K562 (cell line): Measurements from ENCODE around the gene TLE6. TPM values are rescaled to one million over a fixed set of nuclear protein-coding genes. Genes with fewer than 3 reads are reported as not detected.
A peak's percentile ranks its signal among the peaks of the same experiment; 100 is the strongest.

Source experiments
- ATAC-seq: fragments of 200-7000 bp; cut with Tn5 transposase; 3 replicates; pipeline ENCODE4 v1.9.1; 2020; ENCODE audit warnings: moderate library complexity
- BruUV-seq: library from RNA; stranded (reverse); fragments of 400-500 nt; replicated peaks from 2 replicates; lab custom pipeline; 2021; lab: Mats Ljungman, UMichigan
- CTCF ChIA-PET: fragments of 300-600 bp; formaldehyde crosslinking; extraction: SDS; loops from one replicate; lab custom pipeline; 2021; ENCODE audit warnings: low intra/inter-chr PET ratio; lab: Yijun Ruan, JAX
- POLR2A ChIA-PET: fragments of 300-600, 350-650 bp; sonication (Branson Sonifier 250); formaldehyde crosslinking; extraction: SDS; loops from one replicate; lab custom pipeline; 2021; ENCODE audit warnings: antibody characterized with exemption, inconsistent platforms; lab: Yijun Ruan, JAX
- DNase-seq, 4 experiments: peaks; one replicate each; pipeline versions ENCODE4 v3.0.0 to v3.0.0-alpha.2; 2011 to 2018; ENCODE audit warnings: low spot score in 3 of 4, mixed read lengths in 3 of 4; ENCODE audit errors: extremely low read depth in 1 of 4
- FAIRE-seq: peaks from 2 replicates; lab custom pipeline; 2011; peaks lifted over from hg19 to GRCh38; lab: Jason Lieb, UNC
- H2AFZ ChIP-seq: 2 replicates; pipeline ENCODE4 v1.6.0; 2011; ENCODE audit warnings: low read depth, low read length, control low read depth, inconsistent platforms
- H3K27ac ChIP-seq: fragments of 200-600 bp; 3 replicates; pipeline ENCODE4 v1.8.0; 2011; ENCODE audit warnings: low read depth, mild to moderate bottlenecking, control low read depth, inconsistent platforms, low read length, moderate library complexity, mixed read lengths; ENCODE audit errors: extremely low read depth
- H3K27me3 ChIP-seq, 2 experiments: fragments of 300-600 bp in 1 of 2; 2 replicates in 1 of 2; 3 replicates in 1 of 2; pipeline versions ENCODE4 v1.6.0 to v1.8.0; 2011; ENCODE audit warnings: inconsistent platforms in 2 of 2, low read length in 2 of 2, mild to moderate bottlenecking in 1 of 2, mixed read lengths in 1 of 2, moderate library complexity in 1 of 2; ENCODE audit not compliant: control insufficient read depth in 2 of 2, insufficient read depth in 2 of 2
- H3K36me3 ChIP-seq: fragments of 300-600 bp; 3 replicates; pipeline ENCODE4 v1.8.0; 2011; ENCODE audit warnings: mild to moderate bottlenecking, low read length, inconsistent platforms; ENCODE audit not compliant: control insufficient read depth, insufficient read depth
- H3K4me1 ChIP-seq, 2 experiments: fragments of 200-600 bp in 1 of 2; replicated peaks in 1 of 2; 2 replicates in 1 of 2; 3 replicates in 1 of 2; pipeline versions ENCODE4 v1.5.1 to v1.8.0; 2011; ENCODE audit warnings: inconsistent platforms in 2 of 2, low read length in 2 of 2, mild to moderate bottlenecking in 1 of 2, mixed read lengths in 1 of 2, moderate library complexity in 1 of 2; ENCODE audit not compliant: control insufficient read depth in 2 of 2, insufficient read depth in 2 of 2
- H3K4me2 ChIP-seq: 2 replicates; pipeline ENCODE4 v1.6.1; 2011; ENCODE audit warnings: low read length, control low read depth, inconsistent platforms, mixed read lengths; ENCODE audit not compliant: insufficient read depth
- H3K4me3 ChIP-seq: fragments of 200-600 bp; sonication (generic), shearing (Covaris generic); 2 replicates; pipeline ENCODE4 v1.5.1; 2016; ENCODE audit warnings: control low read depth, inconsistent platforms
- H3K79me2 ChIP-seq: fragments of 200-600 bp; 3 replicates; pipeline ENCODE4 v1.8.0; 2011; ENCODE audit warnings: low read length, inconsistent platforms; ENCODE audit not compliant: control insufficient read depth, insufficient read depth
- H3K9ac ChIP-seq, 2 experiments: 2 replicates each; pipeline versions ENCODE4 v1.6.0 to v1.6.1; 2011; ENCODE audit warnings: low read depth in 2 of 2, low read length in 2 of 2, control low read depth in 1 of 2, inconsistent platforms in 1 of 2, mild to moderate bottlenecking in 1 of 2, mixed read lengths in 1 of 2; ENCODE audit not compliant: insufficient read depth in 1 of 2
- H3K9me1 ChIP-seq: one replicate; pipeline ENCODE4 v1.6.0; 2011; ENCODE audit warnings: inconsistent platforms, mild to moderate bottlenecking, low read length, moderate library complexity; ENCODE audit not compliant: control insufficient read depth, insufficient read depth
- H3K9me3 ChIP-seq: replicated peaks from 2 replicates; pipeline ENCODE4 v1.5.1; 2011; ENCODE audit warnings: low read depth, low read length, inconsistent platforms; ENCODE audit not compliant: control insufficient read depth, insufficient read depth
- H4K20me1 ChIP-seq: replicated peaks from 2 replicates; pipeline ENCODE4 v1.6.1; 2011; ENCODE audit warnings: low read length, inconsistent platforms, mixed read lengths; ENCODE audit not compliant: control insufficient read depth, insufficient read depth
- BCOR ChIP-seq: fragments of 450-650 bp; IDR thresholded peaks from 2 replicates; pipeline ENCODE4 v1.6.1; 2016
- CCNT2 ChIP-seq: IDR thresholded peaks from 2 replicates; pipeline ENCODE4 v1.6.1; 2011; ENCODE audit warnings: borderline replicate concordance, low read depth, mild to moderate bottlenecking, moderate library complexity, mixed read lengths, low read length; ENCODE audit not compliant: insufficient read length; ENCODE audit errors: extremely low read depth
- KDM1A ChIP-seq, 2 experiments: fragments of 450-650 bp; IDR thresholded peaks; 2 replicates each; pipeline ENCODE4 v1.6.1; 2016; ENCODE audit warnings: mild to moderate bottlenecking in 2 of 2
- NCOA4 ChIP-seq: fragments of 450-650 bp; IDR thresholded peaks from 2 replicates; pipeline ENCODE4 v1.6.1; 2018; ENCODE audit warnings: mild to moderate bottlenecking; ENCODE audit not compliant: partially characterized antibody
- RBM25 ChIP-seq: fragments of 200-400 bp; formaldehyde crosslinking; IDR thresholded peaks from 2 replicates; pipeline ENCODE4 v1.6.1; 2018; ENCODE audit warnings: low read length, low read depth, moderate library complexity; ENCODE audit not compliant: severe bottlenecking
- TRIM28 ChIP-seq: fragments of 450-650 bp; IDR thresholded peaks from 2 replicates; pipeline ENCODE4 v1.6.1; 2017
- ZNF41 ChIP-seq: fragments of 250-450 bp; sonication (Bioruptor Pico); conservative IDR thresholded peaks from 2 replicates; pipeline ENCODE4 v1.4.0; 2020; ENCODE audit warnings: mild to moderate bottlenecking
- WGBS: fragments of 100-300 bp; shearing (Covaris generic); methylation state at CpG from one replicate; pipeline ENCODE4 v1.1.6; 2016; ENCODE audit warnings: low coverage, mixed read lengths; ENCODE audit not compliant: insufficient coverage; ENCODE audit errors: missing lambda C conversion rate; 5-methylcytosine and 5-hydroxymethylcytosine counted together
- in situ Hi-C: fragments of 300-500 bp; cut with MboI; formaldehyde crosslinking; loops from 4 replicates; pipeline ENCODE4 v1.15.0; 2018; ENCODE audit warnings: inconsistent platforms, mixed read lengths
- intact Hi-C: fragments of 100-400 bp; cut with micrococcal nuclease; formaldehyde crosslinking; loops from 2 replicates; pipeline ENCODE4 v1.14.2; 2022
- polyA plus RNA-seq, 8 experiments: library from polyadenylated mRNA; depleted of rRNA in 4 of 8; stranded (reverse) in 5 of 8; unstranded in 3 of 8; fragments of >200 nt; fragmentation: Nextera tagmentation in 2 of 8; fragmentation: Illumina TruSeq in 1 of 8; extraction: Ambion mirVana in 2 of 8; extraction: Trizol in 1 of 8; gene quantifications; 2 replicates each; pipeline versions ENCODE4 v1.2.1 to v1.2.3, GENCODE V29; 2011 to 2014; ENCODE audit warnings: inconsistent platforms in 1 of 8, missing spikeins in 1 of 8
- total RNA-seq, 7 experiments: library from RNA; depleted of rRNA in 6 of 7; stranded (reverse); fragments of >200 nt in 6 of 7; fragmentation: Illumina TruSeq in 2 of 7; extraction: Trizol in 2 of 7; gene quantifications; 2 replicates each; pipeline versions ENCODE4 v1.2.1 to v1.2.3, GENCODE V29; 2011 to 2021; ENCODE audit warnings: low replicate concordance in 1 of 7
- TF ChIP-seq, protein P1 (sequence below): fragments of 450-650 bp; IDR thresholded peaks from one replicate; pipeline ENCODE4 v1.6.1; 2018; ENCODE audit warnings: mild to moderate bottlenecking, moderate library complexity; ENCODE audit not compliant: partially characterized antibody

Gene TLE6
- total and polyA plus RNA-seq, 9 of the 15 experiments (the other 6 are each of a cell fraction or from before 2014, with no cell fraction given) = 1.1 to 6.1 (median 2.5) TPM

DNA sequence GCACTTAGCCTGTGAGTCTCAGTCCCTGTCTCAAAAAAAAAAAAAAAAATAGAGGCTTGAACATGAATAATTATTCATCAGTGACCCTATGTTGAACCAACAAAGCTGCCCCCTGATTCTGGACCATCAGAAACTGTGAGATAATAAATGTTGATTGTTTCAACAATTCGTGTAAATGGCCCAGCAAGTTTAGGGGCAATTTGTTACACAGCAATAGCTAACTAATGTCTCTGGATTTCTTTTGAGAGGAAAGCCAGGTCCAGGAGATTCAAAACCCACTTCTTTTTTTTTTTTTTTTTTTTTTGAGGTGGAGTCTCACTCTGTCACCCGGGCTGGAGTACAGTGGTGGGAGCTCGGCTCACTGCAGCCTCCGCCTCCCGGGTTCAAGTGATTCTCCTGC, 12.5 kb upstream of the TLE6 start:
- Histone ChIP-seq H3K27ac (no peak overlapping the region), H3K79me2 (no peaks in the 10 kb centered on the region), H3K9me3 (no peaks in the 10 kb centered on the region), H3K4me3 (no peak overlapping the region), H3K9ac (no peak overlapping the region), H3K27me3 (no peaks in the 10 kb centered on the region), H3K4me1 (peaks cover 8 to 9% of the 10 kb centered on the region in 2 experiments; a peak in 3 of 5 replicates), H3K4me2 (no peak overlapping the region), H3K36me3 (no peaks in the 10 kb centered on the region), H3K9me1 (no peaks in the 10 kb centered on the region), H4K20me1 (no peaks in the 10 kb centered on the region), H2AFZ (no peak overlapping the region)
- ATAC-seq (no peak), FAIRE-seq (no peak), DNase-seq (no peak)
- no TSS peak for BruUV-seq
- in situ Hi-C loops (no loop called here), intact Hi-C loops (no loop called here)
- WGBS = 83% methylated on average over 5 of the region's 5 CpGs
- TF ChIP-seq TRIM28 (peak; percentile 52; the same call in 1 of the 2 replicates), NCOA4 (no peak), ZNF41 (CRISPR knock-in tag) (no peak), CCNT2 (no peak), BCOR (peak; percentile 79), RBM25 (peak; percentile 73), KDM1A (IDR thresholded peaks at IDR 0.05) (peak in 1 of 2 experiments; percentile 41; a peak in 1 of 4 replicates)
- TF ChIP-seq, protein P1, sequence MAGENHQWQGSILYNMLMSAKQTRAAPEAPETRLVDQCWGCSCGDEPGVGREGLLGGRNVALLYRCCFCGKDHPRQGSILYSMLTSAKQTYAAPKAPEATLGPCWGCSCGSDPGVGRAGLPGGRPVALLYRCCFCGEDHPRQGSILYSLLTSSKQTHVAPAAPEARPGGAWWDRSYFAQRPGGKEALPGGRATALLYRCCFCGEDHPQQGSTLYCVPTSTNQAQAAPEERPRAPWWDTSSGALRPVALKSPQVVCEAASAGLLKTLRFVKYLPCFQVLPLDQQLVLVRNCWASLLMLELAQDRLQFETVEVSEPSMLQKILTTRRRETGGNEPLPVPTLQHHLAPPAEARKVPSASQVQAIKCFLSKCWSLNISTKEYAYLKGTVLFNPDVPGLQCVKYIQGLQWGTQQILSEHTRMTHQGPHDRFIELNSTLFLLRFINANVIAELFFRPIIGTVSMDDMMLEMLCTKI = no peak
- POLR2A ChIA-PET = interaction anchor here (1.3 kb wide), 1 partner anchor 12 kb away, joined by 4 read pairs; the partner anchor contains the start of gene TLE6
- CTCF ChIA-PET = no interaction called here
